ENCODE measurements around the gene DLGAP1.

DNA sequence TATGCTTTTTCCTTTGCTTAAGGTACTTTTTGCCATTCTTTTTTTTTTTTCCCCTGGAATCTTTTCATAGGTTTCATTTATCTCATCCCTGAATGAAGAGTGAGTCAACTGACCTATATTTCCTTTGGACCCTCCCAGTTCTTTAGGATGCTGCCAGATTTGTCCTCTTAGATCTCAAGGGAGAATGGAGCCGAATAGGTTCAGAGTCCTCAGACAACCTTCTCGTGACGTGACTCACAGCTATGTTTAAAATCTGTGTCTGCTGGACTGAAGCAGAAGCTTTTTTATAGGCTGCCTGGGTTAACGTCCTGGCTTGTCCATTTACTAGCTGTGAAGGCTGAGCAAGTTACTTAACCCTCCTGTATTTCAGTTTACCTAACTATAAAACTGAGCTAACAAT lies 358.6 kb downstream of the DLGAP1 start:
- no peak for TF ChIP-seq EZH2phosphoT487 (IDR thresholded peaks at IDR 0.05; ENCODE audit: low read depth, severe bottlenecking, unreplicated experiment)
- no peak for TF ChIP-seq EZH2 (IDR thresholded peaks at IDR 0.05; ENCODE audit: borderline replicate concordance)
